GM04503 (cell line): ENCODE measurements around the gene RSPO4.
"Not testable (repeated sequence)": the region's sequence is repeated elsewhere in the genome, so short reads cannot be mapped to it uniquely, and the experiment has no call there.

Experiments
- DNase-seq: peaks from one replicate; pipeline ENCODE4 v3.0.0-alpha.2; 2012; ENCODE audit warnings: low read depth

The RSPO4 gene

GRCh38 chr20:1003920-1004697 lies 2.0 kb upstream of the RSPO4 start:
- no peak for DNase-seq

DNA sequence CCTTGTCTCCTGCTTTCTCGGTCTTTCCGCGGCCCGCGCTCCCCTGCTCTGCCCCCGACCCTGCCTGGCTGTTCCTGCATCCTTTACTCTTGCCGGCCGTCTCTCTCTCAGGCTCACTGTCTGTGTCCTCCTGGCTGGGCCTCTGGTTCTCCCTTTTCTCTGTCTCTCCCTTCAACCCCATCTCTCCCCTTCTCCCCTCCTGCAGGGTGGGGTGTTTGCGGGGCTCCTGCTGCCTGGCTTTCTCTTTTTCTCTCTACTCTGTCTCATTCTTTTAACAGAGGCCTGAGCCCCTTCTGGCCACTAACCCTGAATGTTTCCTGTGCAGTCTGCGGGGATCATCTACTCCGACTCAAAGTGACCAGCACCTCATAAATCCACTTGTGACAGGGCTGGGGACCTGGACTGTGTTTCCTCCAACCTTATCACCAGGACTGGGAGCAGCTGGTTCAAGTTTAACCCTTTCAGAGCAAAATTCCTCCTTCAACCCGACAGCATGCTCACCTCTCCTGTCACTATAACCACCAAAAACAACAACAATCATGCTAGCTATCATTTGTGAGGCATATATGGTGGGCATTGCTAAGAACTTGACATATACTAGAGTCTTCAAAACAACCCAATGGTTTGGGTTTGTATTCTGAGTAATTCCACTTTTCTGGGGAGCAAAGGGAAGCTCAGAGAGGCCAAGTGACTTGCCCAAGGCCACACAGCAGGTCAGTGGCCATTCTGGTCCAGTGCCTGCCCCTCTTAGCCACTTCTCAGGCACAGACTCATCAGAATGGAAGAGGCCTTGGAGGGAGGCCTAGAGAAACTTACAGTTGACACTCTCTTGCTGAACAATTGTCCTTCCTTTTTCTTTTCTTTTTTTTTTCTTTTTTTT lies 811 bp upstream of the RSPO4 start:
- DNase-seq, result no peak

DNA sequence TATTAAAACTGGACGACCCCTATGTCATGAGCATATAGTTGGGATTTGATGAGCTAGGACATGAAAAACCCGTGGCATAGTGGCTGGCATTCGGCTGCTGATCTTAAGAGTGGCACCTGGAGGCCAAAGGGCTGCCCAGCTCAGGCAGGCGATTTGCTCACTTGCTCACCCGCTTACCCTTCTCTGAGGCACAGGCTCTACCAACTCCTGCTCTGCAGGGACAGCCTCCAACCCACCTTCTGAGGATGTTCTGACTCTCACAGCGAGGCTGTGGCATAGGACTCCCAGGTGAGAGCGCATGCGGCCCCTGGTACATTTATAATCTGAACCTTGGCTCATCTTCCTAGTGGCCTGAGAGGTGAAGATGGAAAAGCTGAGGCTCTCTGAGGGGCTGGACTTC lies 995 bp downstream of the RSPO4 start:
- no peak for DNase-seq

GRCh38 chr20:998231-998830 lies 3.8 kb downstream of the RSPO4 start:
- DNase-seq, result no peak

DNA sequence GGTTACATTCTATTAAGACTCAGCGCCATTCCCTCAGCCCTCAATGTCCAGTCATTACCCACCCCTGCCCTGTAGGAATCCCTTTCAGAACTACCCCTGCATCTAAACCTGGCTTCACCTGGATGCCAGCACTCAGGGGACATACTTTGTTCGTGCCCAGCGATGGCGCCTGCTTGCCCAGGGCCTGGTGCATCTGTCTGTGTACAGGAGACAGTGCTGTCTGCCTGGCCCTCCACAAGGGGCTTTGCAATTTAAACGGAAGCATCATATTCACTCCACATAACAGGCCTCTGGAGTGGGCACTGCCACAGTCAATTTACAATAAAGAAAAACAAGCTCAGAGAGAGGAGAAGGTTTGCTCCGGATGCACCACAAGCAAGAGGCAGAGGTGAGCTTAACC lies 4.6 kb downstream of the RSPO4 start:
- no peak for DNase-seq

GRCh38 chr20:997016-997415 lies 5.1 kb downstream of the RSPO4 start:
- no peak for DNase-seq

GRCh38 chr20:995170-995569 lies 6.9 kb downstream of the RSPO4 start:
- no peak for DNase-seq

DNA sequence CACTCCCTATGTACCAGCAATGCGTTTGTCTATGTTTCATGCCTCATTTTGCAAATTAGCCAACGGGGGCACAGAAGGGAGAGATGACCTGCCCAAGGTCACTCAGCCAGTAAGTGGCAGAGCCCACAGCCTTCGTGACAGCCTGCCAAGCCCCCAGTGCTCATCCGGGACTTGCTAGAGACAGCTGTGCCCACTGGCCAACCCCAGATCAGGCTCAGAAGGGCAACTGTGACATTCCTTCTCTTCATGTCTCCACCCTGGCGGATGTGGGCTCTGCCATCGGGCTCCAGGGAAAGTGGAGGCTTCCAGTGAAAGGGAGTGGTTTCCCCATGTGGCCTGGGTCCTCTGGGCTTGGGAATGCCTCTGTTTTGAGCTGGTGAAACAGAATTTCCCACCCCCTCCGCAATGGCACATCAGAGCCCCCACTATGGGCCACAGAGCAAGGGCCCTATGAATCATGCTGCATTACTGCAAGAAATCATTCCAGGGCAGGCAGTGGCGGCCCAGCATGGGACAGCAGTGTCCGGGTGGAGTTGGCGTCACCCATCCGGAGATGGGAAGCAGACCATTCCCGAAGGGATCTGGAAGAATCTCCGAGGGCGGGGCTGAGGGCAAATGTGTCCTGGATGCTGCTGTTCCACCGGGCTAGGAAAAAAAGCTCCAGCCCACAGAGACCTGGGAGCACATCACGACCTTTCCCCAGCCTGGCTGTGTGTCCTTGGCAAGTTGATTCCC lies 9.1 kb downstream of the RSPO4 start:
- DNase-seq, result no peak

DNA sequence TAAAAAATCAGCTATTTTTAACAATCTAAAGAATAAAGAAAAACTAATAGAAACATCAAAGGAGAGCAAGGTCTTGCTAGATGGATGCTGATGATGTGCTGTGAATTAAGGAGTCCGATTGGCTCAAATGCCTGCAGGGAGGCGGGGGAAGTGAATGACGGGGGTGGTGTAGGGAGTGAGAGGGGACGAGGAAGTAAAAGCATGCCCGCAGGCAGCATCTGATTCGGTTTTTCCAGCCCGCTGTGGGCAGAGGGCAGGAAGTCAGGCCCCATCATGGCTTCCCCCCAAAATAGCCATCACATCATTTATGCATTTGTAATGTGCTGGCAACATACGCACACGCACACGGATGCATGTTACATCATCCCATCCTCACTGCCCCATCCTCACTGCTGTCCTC lies 10.3 kb downstream of the RSPO4 start:
- no peak for DNase-seq

DNA sequence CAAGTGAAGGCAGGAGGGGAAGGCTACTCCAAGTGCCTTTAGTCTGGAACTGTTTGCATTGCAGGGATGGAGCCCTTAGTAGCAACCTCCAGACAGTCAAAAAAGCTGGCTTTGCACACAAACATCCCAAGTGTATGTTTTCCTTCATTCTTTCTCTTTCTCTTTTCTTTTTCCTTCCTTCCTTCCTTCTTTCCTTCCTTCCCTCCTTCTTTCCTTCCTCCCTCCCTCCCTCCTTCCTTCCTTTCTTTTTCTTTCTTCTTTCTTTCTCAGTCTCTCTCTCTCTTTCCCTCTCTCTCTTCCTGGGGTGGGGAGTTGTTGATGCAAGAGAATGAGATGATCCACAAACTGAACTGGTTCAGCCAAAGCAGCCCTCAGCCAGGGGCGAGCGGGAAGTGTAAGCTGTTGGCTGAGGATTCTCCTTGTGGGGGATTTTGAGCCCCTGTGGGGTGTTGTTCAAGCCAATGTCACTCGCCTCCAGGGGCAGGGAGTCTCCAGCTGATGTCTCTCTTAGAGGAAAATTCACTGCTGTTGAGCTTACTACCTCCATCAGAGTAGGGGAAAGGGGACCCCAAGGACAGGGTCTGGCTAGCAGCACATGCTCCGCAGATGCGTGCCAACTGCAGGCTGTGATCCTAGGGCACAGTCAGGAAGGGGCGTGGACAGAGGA lies 11.7 kb downstream of the RSPO4 start:
- DNase-seq, result no peak

- DNase-seq, result no peak
Measured at GRCh38 chr20:988272-988671, 13.8 kb downstream of the RSPO4 start.

GRCh38 chr20:987677-988076 lies 14.4 kb downstream of the RSPO4 start:
- no peak for DNase-seq

DNA sequence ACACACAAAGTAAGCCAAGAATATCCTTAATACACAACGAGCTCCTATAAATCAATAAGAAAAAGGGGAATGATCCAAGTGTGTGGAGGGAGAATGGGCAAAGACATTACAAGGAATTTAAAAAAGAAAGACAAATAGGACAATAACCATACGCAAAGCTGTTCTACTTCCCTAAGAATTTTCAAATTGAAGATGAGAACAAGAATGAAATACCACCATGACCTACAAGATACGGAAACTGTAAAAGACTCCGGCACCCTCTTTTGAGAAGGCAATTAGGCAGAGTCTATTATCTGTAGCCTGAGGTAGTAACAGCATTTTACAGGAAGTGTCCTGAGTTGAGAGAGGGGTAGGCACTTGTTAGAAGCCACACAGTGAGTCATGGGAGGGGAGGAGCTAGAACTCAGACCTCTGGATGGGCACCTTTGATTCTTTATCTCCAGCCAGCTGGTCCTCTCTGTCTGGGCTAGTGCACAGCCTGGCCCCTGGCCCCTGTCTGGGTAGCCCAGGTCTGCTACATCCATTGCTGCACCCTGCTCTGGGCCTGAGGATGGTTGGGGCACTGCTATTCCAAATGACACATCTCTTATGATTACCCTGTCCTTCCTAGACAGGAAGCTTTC lies 15.3 kb downstream of the RSPO4 start:
- no peak for DNase-seq

DNA sequence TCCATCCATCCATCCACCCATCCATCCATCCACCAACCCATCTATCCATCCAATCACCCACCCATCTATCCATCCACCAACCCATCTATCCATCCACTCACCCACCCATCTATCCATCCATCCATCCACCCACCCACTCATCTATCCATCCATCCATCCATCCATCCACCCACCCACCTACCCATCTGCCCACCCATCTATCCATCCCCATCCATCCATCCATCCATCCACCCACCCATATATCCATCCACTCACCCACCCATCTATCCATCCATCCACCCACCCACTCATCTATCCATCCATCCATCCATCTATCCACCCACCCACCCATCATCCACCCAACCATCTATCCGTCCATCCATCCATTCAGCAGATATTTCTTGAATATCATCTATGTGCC lies 17.1 kb downstream of the RSPO4 start:
- not testable (repeated sequence) for DNase-seq

DNA sequence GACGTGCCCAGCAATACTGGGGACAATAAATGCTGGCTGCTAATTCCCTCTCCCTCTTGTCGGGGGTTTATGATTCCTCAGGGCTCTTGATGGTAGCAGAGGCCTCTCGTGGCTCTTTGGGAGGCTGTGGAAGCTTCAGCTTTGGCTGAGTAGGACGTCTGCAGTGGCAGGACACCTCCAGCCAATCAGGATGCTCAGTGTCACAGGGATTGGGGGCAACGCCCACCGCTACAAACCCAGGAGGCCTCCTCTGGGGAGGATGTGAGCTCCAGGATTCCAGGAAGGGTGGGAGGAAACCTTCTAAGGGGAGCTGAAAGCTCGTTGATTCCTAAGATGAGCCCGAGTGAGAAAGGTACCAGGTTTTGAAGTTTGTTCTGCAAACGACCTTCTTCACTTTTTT lies 19.4 kb downstream of the RSPO4 start:
- DNase-seq, result no peak

DNA sequence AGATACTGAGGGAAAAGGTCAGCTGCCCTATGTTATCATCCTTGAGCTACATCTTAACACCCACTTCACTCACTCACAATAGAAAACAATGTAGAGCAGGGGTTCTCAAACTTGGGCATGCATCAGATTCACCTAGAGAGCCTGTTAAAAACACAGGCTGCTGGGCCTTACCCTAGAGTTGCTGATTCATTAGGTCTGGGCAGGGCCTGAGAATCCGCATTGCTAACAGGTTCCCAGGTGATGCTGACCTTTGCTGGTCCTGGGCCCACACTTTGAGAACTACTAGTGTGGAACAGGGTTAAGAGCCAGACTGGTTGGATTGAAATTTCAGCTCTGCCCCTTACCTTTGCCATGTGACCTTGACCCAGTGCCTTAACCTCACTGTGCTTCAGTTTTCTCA lies 25.1 kb downstream of the RSPO4 start:
- no peak for DNase-seq

GRCh38 chr20:976033-976432 lies 26.1 kb downstream of the RSPO4 start:
- DNase-seq, result no peak

DNA sequence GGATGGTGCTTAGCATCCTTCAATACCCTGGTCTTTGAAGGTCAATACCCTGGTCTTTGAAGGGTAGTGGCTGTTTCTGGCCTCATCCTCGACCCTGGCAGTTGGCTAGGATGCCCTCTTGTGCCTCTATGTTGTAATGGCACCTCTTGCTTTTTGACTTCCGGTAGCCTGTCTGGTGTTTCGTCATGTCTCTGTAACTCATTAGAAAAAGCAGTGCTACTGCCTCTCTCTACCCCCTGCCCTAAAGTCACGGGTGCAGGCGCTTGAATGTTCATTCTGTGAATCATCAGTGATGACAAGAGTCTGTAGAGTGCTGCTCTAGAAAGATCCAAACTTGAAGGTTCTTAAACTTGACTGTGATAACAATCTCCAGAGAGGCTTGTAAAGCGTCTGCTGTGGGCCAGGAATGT lies 28.3 kb downstream of the RSPO4 start:
- DNase-seq, result peak; percentile 69

DNA sequence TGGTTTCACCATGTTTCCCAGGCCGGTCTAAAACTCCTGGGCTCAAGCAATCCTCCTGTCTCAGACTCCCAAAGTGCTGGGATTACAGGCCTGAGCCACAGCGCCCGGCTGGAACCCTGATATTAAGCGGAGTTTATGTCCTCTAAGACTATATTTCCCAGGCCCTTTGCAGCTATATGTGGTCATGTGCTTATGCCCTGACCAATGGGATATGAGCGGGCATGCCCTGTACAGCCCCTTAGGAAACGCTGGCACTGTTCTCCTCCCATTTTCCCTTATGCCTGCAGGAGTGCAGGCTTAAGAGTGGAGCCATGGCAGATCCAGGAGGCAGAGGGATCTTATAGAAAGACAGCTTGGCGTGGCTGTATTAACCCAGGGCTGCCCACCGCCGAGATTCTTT lies 29.9 kb downstream of the RSPO4 start:
- DNase-seq, result no peak

DNA sequence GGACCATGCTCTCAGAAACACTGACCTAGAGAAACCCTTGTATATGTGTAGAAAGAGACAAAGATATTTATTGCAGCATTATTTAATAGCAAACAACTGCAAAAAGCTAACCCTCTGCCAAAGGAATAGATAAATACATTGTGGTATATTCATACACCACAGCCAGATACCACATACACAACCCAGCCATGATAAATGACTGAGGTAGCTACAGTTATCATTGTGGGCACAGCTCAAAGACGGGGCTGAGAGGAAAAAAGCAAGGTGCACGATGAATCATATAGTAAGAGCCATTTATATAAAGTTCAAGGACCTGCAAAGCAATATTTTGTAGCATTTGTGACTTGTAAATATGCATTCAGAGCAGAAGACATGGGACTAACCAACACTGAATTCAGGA lies 30.8 kb downstream of the RSPO4 start:
- no peak for DNase-seq

DNA sequence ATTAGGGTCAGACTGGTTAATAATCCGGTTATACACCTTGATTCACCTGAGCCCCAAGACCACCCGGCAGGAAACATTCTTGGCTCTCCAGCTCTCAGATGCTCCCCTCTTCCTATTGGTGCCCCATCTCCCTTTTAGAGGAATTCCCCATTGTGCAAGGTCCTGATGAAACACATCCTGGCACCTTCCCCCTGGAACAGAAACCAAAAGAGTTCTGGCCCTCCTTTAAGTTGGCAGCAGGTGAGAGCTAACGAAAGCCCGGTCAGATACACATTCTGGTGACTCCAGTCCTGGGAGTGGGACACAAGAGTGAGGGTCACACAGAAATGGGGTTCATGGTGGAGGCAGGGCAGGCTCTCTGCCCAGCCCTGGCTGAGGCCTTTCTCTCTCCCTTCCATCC lies 32.2 kb downstream of the RSPO4 start:
- DNase-seq, result no peak
